K562 (cell line): ENCODE results near the gene ZNF106. TPM values are rescaled to one million over a fixed set of nuclear protein-coding genes. Genes with fewer than 3 reads are reported as not detected.

ENCODE experiments used
- MEIS2 ChIP-seq: fragments of 450-650 bp; IDR thresholded peaks from 2 replicates; pipeline ENCODE4 v1.6.1; 2014; ENCODE audit warnings: mild to moderate bottlenecking; ENCODE audit not compliant: partially characterized antibody
- PTTG1 ChIP-seq: fragments of 450-650 bp; IDR thresholded peaks from 2 replicates; pipeline ENCODE4 v1.6.1; 2016; ENCODE audit warnings: low read depth, mild to moderate bottlenecking, missing genetic modification characterization, missing compliant biosample characterization
- SPI1 ChIP-seq: IDR thresholded peaks from 2 replicates; pipeline ENCODE4 v1.6.1; 2011; ENCODE audit warnings: low read depth, low read length, control low read depth, borderline replicate concordance
- ZNF134 ChIP-seq: fragments of 250-450 bp; sonication (Bioruptor Pico); conservative IDR thresholded peaks from 2 replicates; pipeline ENCODE4 v1.4.0; 2020
- ZNF398 ChIP-seq: fragments of 250-450 bp; sonication (Bioruptor Pico); IDR thresholded peaks from 2 replicates; pipeline ENCODE4 v1.8.0; 2021; ENCODE audit warnings: moderate library complexity, mild to moderate bottlenecking, inconsistent platforms
- ZNF507 ChIP-seq: conservative IDR thresholded peaks from 2 replicates; pipeline ENCODE4 v1.6.1; 2017; ENCODE audit warnings: missing genetic modification characterization, missing compliant biosample characterization
- polyA plus RNA-seq, 8 experiments: library from polyadenylated mRNA; depleted of rRNA in 4 of 8; stranded (reverse) in 5 of 8; unstranded in 3 of 8; fragments of >200 nt; fragmentation: Nextera tagmentation in 2 of 8; fragmentation: Illumina TruSeq in 1 of 8; extraction: Ambion mirVana in 2 of 8; extraction: Trizol in 1 of 8; gene quantifications; 2 replicates each; pipeline versions ENCODE4 v1.2.1 to v1.2.3, GENCODE V29; 2011 to 2014; ENCODE audit warnings: inconsistent platforms in 1 of 8, missing spikeins in 1 of 8
- total RNA-seq, 7 experiments: library from RNA; depleted of rRNA in 6 of 7; stranded (reverse); fragments of >200 nt in 6 of 7; fragmentation: Illumina TruSeq in 2 of 7; extraction: Trizol in 2 of 7; gene quantifications; 2 replicates each; pipeline versions ENCODE4 v1.2.1 to v1.2.3, GENCODE V29; 2011 to 2021; ENCODE audit warnings: low replicate concordance in 1 of 7
- TF ChIP-seq, protein P1 (sequence below), 2 experiments: fragments of 450-650 bp; IDR thresholded peaks; 2 replicates each; pipeline ENCODE4 v1.6.1; 2016; ENCODE audit warnings: mild to moderate bottlenecking in 2 of 2, borderline replicate concordance in 1 of 2, low read depth in 1 of 2, moderate library complexity in 1 of 2
- TF ChIP-seq, protein P2 (sequence below): fragments of 450-650 bp; IDR thresholded peaks from 2 replicates; pipeline ENCODE4 v1.6.1; 2018; ENCODE audit not compliant: partially characterized antibody
- TF ChIP-seq, protein P3 (sequence below): fragments of 200-400 bp; formaldehyde crosslinking; IDR thresholded peaks from 2 replicates; pipeline ENCODE4 v1.6.1; 2017; ENCODE audit warnings: mild to moderate bottlenecking, low read depth, low read length, moderate library complexity

Gene ZNF106
- total and polyA plus RNA-seq, 9 of the 15 experiments (the other 6 are each of a cell fraction or from before 2014, with no cell fraction given): 14.4 to 55.3 (median 33.7) TPM

- TF ChIP-seq, protein P1, sequence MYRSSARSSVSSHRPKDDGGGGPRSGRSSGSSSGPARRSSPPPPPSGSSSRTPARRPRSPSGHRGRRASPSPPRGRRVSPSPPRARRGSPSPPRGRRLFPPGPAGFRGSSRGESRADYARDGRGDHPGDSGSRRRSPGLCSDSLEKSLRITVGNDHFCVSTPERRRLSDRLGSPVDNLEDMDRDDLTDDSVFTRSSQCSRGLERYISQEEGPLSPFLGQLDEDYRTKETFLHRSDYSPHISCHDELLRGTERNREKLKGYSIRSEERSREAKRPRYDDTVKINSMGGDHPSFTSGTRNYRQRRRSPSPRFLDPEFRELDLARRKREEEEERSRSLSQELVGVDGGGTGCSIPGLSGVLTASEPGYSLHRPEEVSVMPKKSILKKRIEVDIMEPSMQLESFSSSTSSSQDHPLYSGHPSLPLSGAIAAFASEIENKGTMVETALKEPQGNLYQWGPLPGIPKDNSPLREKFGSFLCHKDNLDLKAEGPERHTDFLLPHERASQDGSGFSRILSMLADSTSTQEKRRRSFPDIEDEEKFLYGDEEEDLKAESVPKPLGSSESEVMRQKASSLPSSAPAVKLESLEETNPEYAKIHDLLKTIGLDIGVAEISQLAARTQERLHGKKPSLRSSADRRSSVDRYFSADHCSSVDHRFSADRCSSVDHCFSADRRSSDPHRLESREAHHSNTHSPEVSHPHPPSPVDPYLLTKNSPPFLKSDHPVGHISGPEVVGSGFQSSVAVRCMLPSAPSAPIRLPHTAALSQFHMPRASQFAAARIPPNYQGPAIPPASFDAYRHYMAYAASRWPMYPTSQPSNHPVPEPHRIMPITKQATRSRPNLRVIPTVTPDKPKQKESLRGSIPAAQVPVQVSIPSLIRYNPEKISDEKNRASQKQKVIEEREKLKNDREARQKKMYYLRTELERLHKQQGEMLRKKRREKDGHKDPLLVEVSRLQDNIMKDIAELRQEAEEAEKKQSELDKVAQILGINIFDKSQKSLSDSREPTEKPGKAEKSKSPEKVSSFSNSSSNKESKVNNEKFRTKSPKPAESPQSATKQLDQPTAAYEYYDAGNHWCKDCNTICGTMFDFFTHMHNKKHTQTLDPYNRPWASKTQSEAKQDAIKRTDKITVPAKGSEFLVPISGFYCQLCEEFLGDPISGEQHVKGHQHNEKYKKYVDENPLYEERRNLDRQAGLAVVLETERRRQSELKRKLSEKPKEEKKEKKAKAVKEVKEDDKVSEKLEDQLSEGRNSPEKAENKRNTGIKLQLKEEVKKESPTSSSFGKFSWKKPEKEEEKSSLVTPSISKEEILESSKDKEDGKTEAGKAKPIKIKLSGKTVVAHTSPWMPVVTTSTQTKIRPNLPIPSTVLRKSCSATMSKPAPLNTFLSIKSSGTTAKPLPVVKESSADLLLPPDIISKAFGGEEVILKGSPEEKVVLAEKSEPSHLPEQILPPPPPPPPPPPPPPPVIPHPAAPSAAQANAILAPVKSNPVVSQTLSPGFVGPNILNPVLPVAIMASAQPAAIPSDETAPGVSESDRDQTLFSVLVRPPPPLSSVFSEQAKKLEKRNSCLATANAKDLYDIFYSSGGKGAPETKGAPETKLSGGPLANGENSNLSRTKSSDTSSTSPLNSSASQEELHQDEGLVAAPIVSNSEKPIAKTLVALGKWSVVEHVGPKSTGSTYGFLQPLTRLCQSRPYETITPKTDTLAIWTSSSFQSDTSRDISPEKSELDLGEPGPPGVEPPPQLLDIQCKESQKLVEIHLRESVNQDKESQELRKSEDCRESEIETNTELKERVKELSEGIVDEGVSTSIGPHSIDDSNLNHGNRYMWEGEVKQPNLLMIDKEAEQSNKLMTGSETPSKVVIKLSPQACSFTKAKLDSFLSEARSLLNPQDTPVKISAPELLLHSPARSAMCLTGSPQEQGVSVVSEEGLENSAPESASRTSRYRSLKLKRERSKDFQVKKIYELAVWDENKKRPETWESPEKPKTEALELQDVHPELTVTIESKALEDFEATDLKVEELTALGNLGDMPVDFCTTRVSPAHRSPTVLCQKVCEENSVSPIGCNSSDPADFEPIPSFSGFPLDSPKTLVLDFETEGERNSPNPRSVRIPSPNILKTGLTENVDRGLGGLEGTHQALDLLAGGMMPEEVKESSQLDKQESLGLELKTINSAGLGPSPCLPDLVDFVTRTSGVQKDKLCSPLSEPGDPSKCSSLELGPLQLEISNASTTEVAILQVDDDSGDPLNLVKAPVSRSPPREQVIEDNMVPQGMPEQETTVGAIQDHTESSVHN (IDR thresholded peaks at IDR 0.05; ENCODE audit: borderline replicate concordance in 1 of 2, low read depth in 1 of 2): peak in 1 of 2 experiments; percentile 64; a peak in 1 of 4 replicates
- TF ChIP-seq MEIS2 (peak; percentile 89), PTTG1 (tag) (no peak), ZNF398 (CRISPR knock-in tag) (no peak), ZNF507 (tag) (no peak), SPI1 (peak; percentile 87), ZNF134 (CRISPR knock-in tag) (no peak)
- TF ChIP-seq, protein P2, sequence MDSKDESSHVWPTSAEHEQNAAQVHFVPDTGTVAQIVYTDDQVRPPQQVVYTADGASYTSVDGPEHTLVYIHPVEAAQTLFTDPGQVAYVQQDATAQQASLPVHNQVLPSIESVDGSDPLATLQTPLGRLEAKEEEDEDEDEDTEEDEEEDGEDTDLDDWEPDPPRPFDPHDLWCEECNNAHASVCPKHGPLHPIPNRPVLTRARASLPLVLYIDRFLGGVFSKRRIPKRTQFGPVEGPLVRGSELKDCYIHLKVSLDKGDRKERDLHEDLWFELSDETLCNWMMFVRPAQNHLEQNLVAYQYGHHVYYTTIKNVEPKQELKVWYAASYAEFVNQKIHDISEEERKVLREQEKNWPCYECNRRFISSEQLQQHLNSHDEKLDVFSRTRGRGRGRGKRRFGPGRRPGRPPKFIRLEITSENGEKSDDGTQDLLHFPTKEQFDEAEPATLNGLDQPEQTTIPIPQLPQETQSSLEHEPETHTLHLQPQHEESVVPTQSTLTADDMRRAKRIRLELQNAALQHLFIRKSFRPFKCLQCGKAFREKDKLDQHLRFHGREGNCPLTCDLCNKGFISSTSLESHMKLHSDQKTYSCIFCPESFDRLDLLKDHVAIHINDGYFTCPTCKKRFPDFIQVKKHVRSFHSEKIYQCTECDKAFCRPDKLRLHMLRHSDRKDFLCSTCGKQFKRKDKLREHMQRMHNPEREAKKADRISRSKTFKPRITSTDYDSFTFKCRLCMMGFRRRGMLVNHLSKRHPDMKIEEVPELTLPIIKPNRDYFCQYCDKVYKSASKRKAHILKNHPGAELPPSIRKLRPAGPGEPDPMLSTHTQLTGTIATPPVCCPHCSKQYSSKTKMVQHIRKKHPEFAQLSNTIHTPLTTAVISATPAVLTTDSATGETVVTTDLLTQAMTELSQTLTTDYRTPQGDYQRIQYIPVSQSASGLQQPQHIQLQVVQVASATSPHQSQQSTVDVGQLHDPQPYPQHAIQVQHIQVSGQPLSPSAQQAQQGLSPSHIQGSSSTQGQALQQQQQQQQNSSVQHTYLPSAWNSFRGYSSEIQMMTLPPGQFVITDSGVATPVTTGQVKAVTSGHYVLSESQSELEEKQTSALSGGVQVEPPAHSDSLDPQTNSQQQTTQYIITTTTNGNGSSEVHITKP: peak; percentile 53
- TF ChIP-seq, protein P3, sequence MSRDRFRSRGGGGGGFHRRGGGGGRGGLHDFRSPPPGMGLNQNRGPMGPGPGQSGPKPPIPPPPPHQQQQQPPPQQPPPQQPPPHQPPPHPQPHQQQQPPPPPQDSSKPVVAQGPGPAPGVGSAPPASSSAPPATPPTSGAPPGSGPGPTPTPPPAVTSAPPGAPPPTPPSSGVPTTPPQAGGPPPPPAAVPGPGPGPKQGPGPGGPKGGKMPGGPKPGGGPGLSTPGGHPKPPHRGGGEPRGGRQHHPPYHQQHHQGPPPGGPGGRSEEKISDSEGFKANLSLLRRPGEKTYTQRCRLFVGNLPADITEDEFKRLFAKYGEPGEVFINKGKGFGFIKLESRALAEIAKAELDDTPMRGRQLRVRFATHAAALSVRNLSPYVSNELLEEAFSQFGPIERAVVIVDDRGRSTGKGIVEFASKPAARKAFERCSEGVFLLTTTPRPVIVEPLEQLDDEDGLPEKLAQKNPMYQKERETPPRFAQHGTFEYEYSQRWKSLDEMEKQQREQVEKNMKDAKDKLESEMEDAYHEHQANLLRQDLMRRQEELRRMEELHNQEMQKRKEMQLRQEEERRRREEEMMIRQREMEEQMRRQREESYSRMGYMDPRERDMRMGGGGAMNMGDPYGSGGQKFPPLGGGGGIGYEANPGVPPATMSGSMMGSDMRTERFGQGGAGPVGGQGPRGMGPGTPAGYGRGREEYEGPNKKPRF: no peak
These were observed 4.6 kb upstream of the ZNF106 start, which contains the start of gene SNAP23 (continued) for GRCh38 chr15:42495361-42496212.
